Uterus (tissue), 2 donors: Measurements from ENCODE around the gene PHLPP1.

Experiments used
- CTCF ChIP-seq, 4 experiments: fragments of 200-600 bp in 2 of 4; fragments of 450-650 bp in 2 of 4; sonication (generic) in 2 of 4; IDR thresholded peaks; one replicate each; pipeline ENCODE4 v1.5.1; 2016 to 2019; ENCODE audit warnings: antibody characterized with exemption in 4 of 4, mild to moderate bottlenecking in 2 of 4, moderate library complexity in 1 of 4
- POLR2A ChIP-seq, 2 donors: fragments of 450-650 bp; IDR thresholded peaks; one replicate each; pipeline ENCODE4 v1.6.1; 2016; ENCODE audit warnings: antibody characterized with exemption in 2 of 2, mild to moderate bottlenecking in 1 of 2, moderate library complexity in 1 of 2

GRCh38 chr18:62900132-62900883, 185.0 kb downstream of the PHLPP1 start:
- TF ChIP-seq POLR2A (IDR thresholded peaks at IDR 0.05) (no peak), CTCF (IDR thresholded peaks at IDR 0.05) (no peak)
